T-helper 2 cell (primary cell): ENCODE data around the gene COG8.
"Not testable (repeated sequence)": the region's sequence is repeated elsewhere in the genome, so short reads cannot be mapped to it uniquely, and the experiment has no call there.

ENCODE experiments used
- DNase-seq, 5 experiments: peaks; one replicate each; pipeline versions ENCODE4 v3.0.0 to v3.0.0-alpha.2; 2012 to 2022

The COG8 gene

GRCh38 chr16:69318911-69319289, 20.5 kb downstream of the COG8 start:
- DNase-seq: no peak

GRCh38 chr16:69318177-69318910, 21.0 kb downstream of the COG8 start:
- no peak for DNase-seq

GRCh38 chr16:69316595-69317034, 22.7 kb downstream of the COG8 start:
- no peak for DNase-seq

GRCh38 chr16:69315486-69316311, 23.7 kb downstream of the COG8 start:
- DNase-seq: no peak

- no peak for DNase-seq
Observed at GRCh38 chr16:69314534-69314933, 24.8 kb downstream of the COG8 start.

GRCh38 chr16:69313469-69313868, 25.9 kb downstream of the COG8 start:
- DNase-seq: no peak

- DNase-seq: peak in 2 of 5 experiments; percentile 20 to 55
Observed at GRCh38 chr16:69311533-69312387, 27.6 kb downstream of the COG8 start.

GRCh38 chr16:69310653-69311532, 28.5 kb downstream of the COG8 start, which contains the start of gene VPS4A:
Gene VPS4A, plus strand, starts transcription at chr16:69311350. Its CDS starts 162 bp downstream, at chr16:69311512.
- DNase-seq: peak; percentile 95 to 98 (median 95)

- no peak for DNase-seq
Observed at GRCh38 chr16:69309316-69309715, 30.0 kb downstream of the COG8 start.

- DNase-seq: no peak
Observed at GRCh38 chr16:69307856-69308255, 31.5 kb downstream of the COG8 start.

GRCh38 chr16:69307091-69307490, 32.3 kb downstream of the COG8 start:
- DNase-seq: no peak

- no peak for DNase-seq
Observed at GRCh38 chr16:69306031-69306430, 33.3 kb downstream of the COG8 start.

- no peak for DNase-seq
Observed at GRCh38 chr16:69302301-69302700, 37.1 kb downstream of the COG8 start.

- no peak for DNase-seq
Observed at GRCh38 chr16:69301861-69302260, 37.5 kb downstream of the COG8 start.

GRCh38 chr16:69301187-69301586, 38.2 kb downstream of the COG8 start:
- no peak for DNase-seq

GRCh38 chr16:69298261-69298660, 41.1 kb downstream of the COG8 start:
- no peak for DNase-seq

GRCh38 chr16:69296771-69297170, 42.6 kb downstream of the COG8 start:
- DNase-seq: not testable (repeated sequence)

GRCh38 chr16:69294051-69294450, 45.3 kb downstream of the COG8 start:
- no peak for DNase-seq

- no peak for DNase-seq
Observed at GRCh38 chr16:69293401-69293800, 46.0 kb downstream of the COG8 start.

- DNase-seq: not testable (repeated sequence)
Observed at GRCh38 chr16:69291657-69292056, 47.7 kb downstream of the COG8 start.

GRCh38 chr16:69286941-69287713, 52.2 kb downstream of the COG8 start:
- DNase-seq: peak in 2 of 5 experiments; percentile 18 to 67
